ENCODE results near the gene AKAP1. TPM values are rescaled to one million over a fixed set of nuclear protein-coding genes. Genes with fewer than 3 reads are reported as not detected.

The AKAP1 gene
- polyA plus RNA-seq, 1 donor (not counting 4 experiments of a cell fraction or from before 2014, with no cell fraction given) = 24.1 TPM

GRCh38 chr17:57046749-57047148 lies 38.3 kb upstream of the AKAP1 start:
- H3K4me3 ChIP-seq (ENCODE audit: control insufficient read depth in 2 of 3, extremely low read depth in 1 of 3, insufficient read depth in 2 of 3, low read depth in 1 of 3, low read length in 3 of 3) = no peak overlapping the region
- H3K79me2 ChIP-seq (ENCODE audit: control insufficient read depth, insufficient read depth, low read length) = no peaks in the 10 kb centered on the region
- H3K4me2 ChIP-seq (ENCODE audit: control insufficient read depth, extremely low read depth, insufficient read depth, low read depth, low read length) = peak overlapping the region; percentile 51
- dilution Hi-C loops (cut with MboI; ENCODE audit: extremely low pct_ligation_motif_present, low sequenced_read_pairs) = no loop called here
- H3K4me1 ChIP-seq (ENCODE audit: control insufficient read depth, extremely low read depth, insufficient read depth, low read length) = peaks cover 17% of the 10 kb centered on the region
- H3K27ac ChIP-seq (ENCODE audit: control insufficient read depth, insufficient read depth, low read length) = no peak overlapping the region
- no peak for FAIRE-seq
- H2AFZ ChIP-seq (ENCODE audit: control insufficient read depth, low read length) = no peak overlapping the region
- DNase-seq (ENCODE audit: low read depth, low spot score) = no peak
- H3K9ac ChIP-seq (ENCODE audit: control insufficient read depth, extremely low read depth, insufficient read depth, low read length) = no peak overlapping the region
- no peaks in the 10 kb centered on the region for H3K9me1 ChIP-seq (ENCODE audit: control insufficient read depth, extremely low read depth, insufficient read depth, low read length)
- no peaks in the 10 kb centered on the region for H3K36me3 ChIP-seq (ENCODE audit: control insufficient read depth in 2 of 2, extremely low read depth in 1 of 2, insufficient read depth in 2 of 2, low read length in 2 of 2)
- H3K27me3 ChIP-seq (ENCODE audit: control insufficient read depth, extremely low read depth, insufficient read depth, low read length) = peaks cover 30% of the 10 kb centered on the region
- no peak for TF ChIP-seq CTCF (optimal IDR thresholded peaks at IDR 0.05 in 1 of 3, IDR thresholded peaks at IDR 0.05 in 1 of 3, conservative IDR thresholded peaks at IDR 0.05 in 1 of 3; ENCODE audit: extremely low read depth in 1 of 3, insufficient read depth in 2 of 3, low read length in 3 of 3)
- TF ChIP-seq EZH2 (IDR thresholded peaks at IDR 0.05; ENCODE audit: low read length) = no peak
- H4K20me1 ChIP-seq (ENCODE audit: control insufficient read depth, extremely low read depth, insufficient read depth, low read length) = no peaks in the 10 kb centered on the region
- no peaks in the 10 kb centered on the region for H3K9me3 ChIP-seq (ENCODE audit: control insufficient read depth, low read depth, low read length)

DNA sequence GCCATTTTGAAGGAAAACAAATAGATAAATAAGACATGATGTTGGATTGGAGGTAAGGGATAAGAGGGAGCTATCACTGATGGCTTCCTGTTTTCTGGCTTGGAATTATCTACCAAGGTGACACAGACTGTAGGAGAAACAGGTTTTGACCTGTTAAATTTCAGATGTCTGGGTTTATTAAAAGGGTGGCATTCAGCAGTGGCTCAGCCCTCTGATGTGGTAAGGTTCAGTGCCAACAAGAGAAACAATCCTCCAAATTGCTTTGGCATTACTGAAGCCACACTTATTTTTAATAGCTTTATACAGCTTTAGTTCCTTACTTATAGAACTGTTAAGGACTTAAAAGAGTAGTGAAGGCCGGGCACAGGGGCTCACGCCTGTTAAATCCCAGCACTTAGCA lies 37.0 kb upstream of the AKAP1 start:
- Histone ChIP-seq H3K9ac (ENCODE audit: control insufficient read depth, extremely low read depth, insufficient read depth, low read length) (no peak overlapping the region), H3K4me3 (ENCODE audit: control insufficient read depth in 2 of 3, extremely low read depth in 1 of 3, insufficient read depth in 2 of 3, low read depth in 1 of 3, low read length in 3 of 3) (no peak overlapping the region), H3K79me2 (ENCODE audit: control insufficient read depth, insufficient read depth, low read length) (no peaks in the 10 kb centered on the region), H3K27ac (ENCODE audit: control insufficient read depth, insufficient read depth, low read length) (no peak overlapping the region), H4K20me1 (ENCODE audit: control insufficient read depth, extremely low read depth, insufficient read depth, low read length) (no peaks in the 10 kb centered on the region), H3K27me3 (ENCODE audit: control insufficient read depth, extremely low read depth, insufficient read depth, low read length) (peaks cover 28% of the 10 kb centered on the region), H3K9me1 (ENCODE audit: control insufficient read depth, extremely low read depth, insufficient read depth, low read length) (no peaks in the 10 kb centered on the region), H3K36me3 (ENCODE audit: control insufficient read depth in 2 of 2, extremely low read depth in 1 of 2, insufficient read depth in 2 of 2, low read length in 2 of 2) (no peaks in the 10 kb centered on the region), H3K9me3 (ENCODE audit: control insufficient read depth, low read depth, low read length) (no peaks in the 10 kb centered on the region), H2AFZ (ENCODE audit: control insufficient read depth, low read length) (no peak overlapping the region), H3K4me2 (ENCODE audit: control insufficient read depth, extremely low read depth, insufficient read depth, low read depth, low read length) (peak overlapping the region; percentile 9), H3K4me1 (ENCODE audit: control insufficient read depth, extremely low read depth, insufficient read depth, low read length) (peaks cover 22% of the 10 kb centered on the region)
- DNase-seq (ENCODE audit: low read depth, low spot score) (no peak), FAIRE-seq (peak; percentile 78)
- TF ChIP-seq CTCF (optimal IDR thresholded peaks at IDR 0.05 in 1 of 3, IDR thresholded peaks at IDR 0.05 in 1 of 3, conservative IDR thresholded peaks at IDR 0.05 in 1 of 3; ENCODE audit: extremely low read depth in 1 of 3, insufficient read depth in 2 of 3, low read length in 3 of 3) (no peak), EZH2 (IDR thresholded peaks at IDR 0.05; ENCODE audit: low read length) (no peak)
- dilution Hi-C loops (cut with MboI; ENCODE audit: extremely low pct_ligation_motif_present, low sequenced_read_pairs) = no loop called here
